Measurements from ENCODE around the gene ATXN1.

DNA sequence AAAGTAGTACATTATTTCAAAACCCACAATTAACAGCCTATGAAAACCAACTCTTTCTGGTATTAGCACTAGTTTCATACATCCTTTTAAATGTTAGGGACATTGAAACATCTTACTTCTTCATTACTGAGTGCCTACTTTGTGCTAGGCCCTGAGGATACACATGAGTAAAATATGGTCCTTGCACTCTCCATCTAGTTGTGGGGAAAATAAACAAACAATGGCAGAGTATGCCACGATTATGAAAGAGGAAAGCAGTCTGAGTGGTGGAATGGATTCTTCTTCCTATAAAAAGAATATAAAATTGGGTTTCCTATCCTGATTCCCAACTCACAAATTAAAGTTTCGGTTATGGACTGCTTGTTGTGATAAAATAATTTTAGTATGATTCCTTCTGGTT is 84.9 kb downstream of the ATXN1 start:
- TF ChIP-seq, protein P1, sequence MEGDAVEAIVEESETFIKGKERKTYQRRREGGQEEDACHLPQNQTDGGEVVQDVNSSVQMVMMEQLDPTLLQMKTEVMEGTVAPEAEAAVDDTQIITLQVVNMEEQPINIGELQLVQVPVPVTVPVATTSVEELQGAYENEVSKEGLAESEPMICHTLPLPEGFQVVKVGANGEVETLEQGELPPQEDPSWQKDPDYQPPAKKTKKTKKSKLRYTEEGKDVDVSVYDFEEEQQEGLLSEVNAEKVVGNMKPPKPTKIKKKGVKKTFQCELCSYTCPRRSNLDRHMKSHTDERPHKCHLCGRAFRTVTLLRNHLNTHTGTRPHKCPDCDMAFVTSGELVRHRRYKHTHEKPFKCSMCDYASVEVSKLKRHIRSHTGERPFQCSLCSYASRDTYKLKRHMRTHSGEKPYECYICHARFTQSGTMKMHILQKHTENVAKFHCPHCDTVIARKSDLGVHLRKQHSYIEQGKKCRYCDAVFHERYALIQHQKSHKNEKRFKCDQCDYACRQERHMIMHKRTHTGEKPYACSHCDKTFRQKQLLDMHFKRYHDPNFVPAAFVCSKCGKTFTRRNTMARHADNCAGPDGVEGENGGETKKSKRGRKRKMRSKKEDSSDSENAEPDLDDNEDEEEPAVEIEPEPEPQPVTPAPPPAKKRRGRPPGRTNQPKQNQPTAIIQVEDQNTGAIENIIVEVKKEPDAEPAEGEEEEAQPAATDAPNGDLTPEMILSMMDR (IDR thresholded peaks at IDR 0.05; ENCODE audit: insufficient read depth, low read length, poor library complexity, severe bottlenecking): no peak
- no peak for TF ChIP-seq EZH2phosphoT487 (conservative IDR thresholded peaks at IDR 0.05; ENCODE audit: low read length)
